ENCODE data around the gene RHOD.
A peak's percentile ranks its signal among the peaks of the same experiment; 100 is the strongest.

RHOD gene

DNA sequence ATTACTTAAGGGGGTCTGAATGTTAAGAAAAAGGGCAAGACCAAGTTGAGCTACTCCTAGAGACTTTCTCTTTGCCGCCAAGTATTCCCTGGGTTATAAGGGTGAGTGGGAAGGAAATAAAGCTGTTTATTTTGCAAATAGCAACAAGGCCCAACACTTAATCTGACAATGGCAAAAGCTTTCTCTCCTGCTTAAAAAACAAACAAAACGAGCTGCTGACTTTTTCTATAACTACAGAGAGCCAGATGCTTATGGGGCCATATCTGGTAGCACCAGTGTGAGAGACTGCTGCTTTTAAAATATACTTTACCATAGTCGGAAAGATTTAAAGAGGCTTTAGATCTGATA is 60.1 kb downstream of the RHOD start:
- Mint-ChIP-seq H3K4me3 (peak overlapping the region; percentile 77), H3K4me1 (peaks cover 34% of the 10 kb centered on the region), H3K36me3 (ENCODE audit: low read depth) (no peaks in the 10 kb centered on the region), H3K27ac (no peak overlapping the region), H3K27me3 (ENCODE audit: low read depth, poor library complexity) (peaks cover 9% of the 10 kb centered on the region), H3K9me3 (no peaks in the 10 kb centered on the region)
- TF ChIP-seq, protein P1, sequence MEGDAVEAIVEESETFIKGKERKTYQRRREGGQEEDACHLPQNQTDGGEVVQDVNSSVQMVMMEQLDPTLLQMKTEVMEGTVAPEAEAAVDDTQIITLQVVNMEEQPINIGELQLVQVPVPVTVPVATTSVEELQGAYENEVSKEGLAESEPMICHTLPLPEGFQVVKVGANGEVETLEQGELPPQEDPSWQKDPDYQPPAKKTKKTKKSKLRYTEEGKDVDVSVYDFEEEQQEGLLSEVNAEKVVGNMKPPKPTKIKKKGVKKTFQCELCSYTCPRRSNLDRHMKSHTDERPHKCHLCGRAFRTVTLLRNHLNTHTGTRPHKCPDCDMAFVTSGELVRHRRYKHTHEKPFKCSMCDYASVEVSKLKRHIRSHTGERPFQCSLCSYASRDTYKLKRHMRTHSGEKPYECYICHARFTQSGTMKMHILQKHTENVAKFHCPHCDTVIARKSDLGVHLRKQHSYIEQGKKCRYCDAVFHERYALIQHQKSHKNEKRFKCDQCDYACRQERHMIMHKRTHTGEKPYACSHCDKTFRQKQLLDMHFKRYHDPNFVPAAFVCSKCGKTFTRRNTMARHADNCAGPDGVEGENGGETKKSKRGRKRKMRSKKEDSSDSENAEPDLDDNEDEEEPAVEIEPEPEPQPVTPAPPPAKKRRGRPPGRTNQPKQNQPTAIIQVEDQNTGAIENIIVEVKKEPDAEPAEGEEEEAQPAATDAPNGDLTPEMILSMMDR (IDR thresholded peaks at IDR 0.05), result no peak
- DNase-seq, result no peak

DNA sequence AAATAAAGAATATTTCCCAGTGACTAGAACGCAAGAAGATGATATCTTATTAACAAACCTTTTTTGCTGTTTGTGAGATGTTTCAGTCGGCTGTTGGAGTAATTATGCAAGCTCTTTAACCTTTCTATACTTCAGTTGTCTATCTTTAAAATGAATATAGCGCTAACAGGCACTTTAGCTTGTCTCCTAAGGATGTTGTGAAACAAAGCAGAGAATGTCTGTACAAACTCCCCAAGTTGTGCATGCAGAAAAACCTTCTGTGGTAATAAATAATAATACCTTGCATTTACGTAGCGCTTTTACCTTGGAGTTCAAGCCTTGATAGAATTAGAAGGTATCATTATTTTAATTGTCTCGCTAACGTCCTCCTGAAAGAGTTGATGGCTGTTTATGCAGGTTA is 60.5 kb downstream of the RHOD start:
- Mint-ChIP-seq H3K36me3 (ENCODE audit: low read depth) (no peaks in the 10 kb centered on the region), H3K9me3 (no peaks in the 10 kb centered on the region), H3K27ac (peak overlapping the region; percentile 94), H3K4me3 (peak overlapping the region; percentile 77), H3K27me3 (ENCODE audit: low read depth, poor library complexity) (peaks cover 9% of the 10 kb centered on the region), H3K4me1 (peaks cover 39% of the 10 kb centered on the region)
- DNase-seq, result no peak
- TF ChIP-seq, protein P1 (IDR thresholded peaks at IDR 0.05), result no peak

DNA sequence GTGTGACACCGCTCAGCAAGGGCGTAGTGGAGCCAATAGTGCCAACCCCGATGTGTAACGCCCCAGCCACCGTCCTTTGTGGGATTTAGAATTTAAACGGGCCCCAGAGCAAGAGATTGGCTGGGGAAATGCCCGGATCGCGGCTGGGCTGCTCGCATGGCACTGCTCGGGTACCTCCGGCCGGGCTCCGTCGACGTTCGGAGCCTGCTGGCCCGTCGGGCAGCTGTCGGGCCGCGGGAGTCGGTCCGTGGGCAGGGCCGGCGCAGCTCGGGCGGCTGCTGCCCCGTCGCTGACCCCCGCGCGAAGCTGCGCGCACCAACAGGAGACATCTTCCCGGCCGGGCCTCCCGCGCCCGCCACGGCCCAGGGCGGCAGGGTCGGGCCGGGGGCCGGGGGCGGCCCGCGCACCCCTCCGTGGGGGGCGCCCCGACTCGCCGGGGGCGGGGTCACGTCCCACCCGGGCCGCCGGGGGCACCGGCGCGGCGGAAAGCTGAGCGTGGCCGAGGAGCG is 61.1 kb downstream of the RHOD start:
- TF ChIP-seq, protein P1 (IDR thresholded peaks at IDR 0.05), result no peak
- no peaks in the 10 kb centered on the region for H3K9me3 Mint-ChIP-seq
- peak overlapping the region; percentile 77 for H3K4me3 Mint-ChIP-seq
- no peaks in the 10 kb centered on the region for H3K36me3 Mint-ChIP-seq (ENCODE audit: low read depth)
- peaks cover 39% of the 10 kb centered on the region for H3K4me1 Mint-ChIP-seq
- peak overlapping the region; percentile 94 for H3K27ac Mint-ChIP-seq
- DNase-seq, result peak; percentile 54
- H3K27me3 Mint-ChIP-seq (ENCODE audit: low read depth, poor library complexity), result peaks cover 9% of the 10 kb centered on the region

DNA sequence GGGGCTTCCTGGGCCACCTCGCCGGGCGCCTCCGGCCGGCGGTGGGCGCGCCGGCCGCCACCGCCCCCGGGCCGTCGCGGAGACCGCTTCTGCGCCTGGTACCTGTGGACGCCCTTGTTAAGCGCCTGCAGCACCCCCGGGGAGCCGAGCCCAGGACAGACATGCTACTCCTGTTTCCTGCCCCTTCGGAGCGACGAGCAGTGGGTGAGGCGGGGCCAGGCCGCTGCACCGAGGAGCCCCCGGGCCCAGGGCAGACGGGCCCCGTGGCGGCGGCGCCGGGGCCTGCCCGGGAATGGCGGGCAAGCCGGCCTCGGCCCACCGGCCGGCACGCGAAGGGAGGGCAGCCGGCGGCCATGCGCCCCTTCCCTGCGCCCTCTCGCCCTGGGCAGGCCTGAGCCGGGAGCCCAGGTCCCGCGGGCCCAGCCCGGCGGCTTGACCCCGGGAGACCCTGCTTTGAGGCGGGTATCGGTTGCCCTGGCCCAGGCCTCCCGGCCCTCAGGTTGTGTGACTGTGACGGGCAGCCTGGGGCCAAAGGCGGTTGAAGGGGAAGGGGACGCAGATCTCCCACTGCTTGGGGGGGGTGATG is 61.6 kb downstream of the RHOD start:
- TF ChIP-seq, protein P1 (IDR thresholded peaks at IDR 0.05), result no peak
- H3K36me3 Mint-ChIP-seq (ENCODE audit: low read depth), result peaks cover 4% of the 10 kb centered on the region
- H3K27me3 Mint-ChIP-seq (ENCODE audit: low read depth, poor library complexity), result peaks cover 9% of the 10 kb centered on the region
- no peak overlapping the region for H3K4me3 Mint-ChIP-seq
- peak; percentile 61 for DNase-seq
- no peak overlapping the region for H3K27ac Mint-ChIP-seq
- H3K9me3 Mint-ChIP-seq, result no peaks in the 10 kb centered on the region
- peaks cover 41% of the 10 kb centered on the region for H3K4me1 Mint-ChIP-seq

DNA sequence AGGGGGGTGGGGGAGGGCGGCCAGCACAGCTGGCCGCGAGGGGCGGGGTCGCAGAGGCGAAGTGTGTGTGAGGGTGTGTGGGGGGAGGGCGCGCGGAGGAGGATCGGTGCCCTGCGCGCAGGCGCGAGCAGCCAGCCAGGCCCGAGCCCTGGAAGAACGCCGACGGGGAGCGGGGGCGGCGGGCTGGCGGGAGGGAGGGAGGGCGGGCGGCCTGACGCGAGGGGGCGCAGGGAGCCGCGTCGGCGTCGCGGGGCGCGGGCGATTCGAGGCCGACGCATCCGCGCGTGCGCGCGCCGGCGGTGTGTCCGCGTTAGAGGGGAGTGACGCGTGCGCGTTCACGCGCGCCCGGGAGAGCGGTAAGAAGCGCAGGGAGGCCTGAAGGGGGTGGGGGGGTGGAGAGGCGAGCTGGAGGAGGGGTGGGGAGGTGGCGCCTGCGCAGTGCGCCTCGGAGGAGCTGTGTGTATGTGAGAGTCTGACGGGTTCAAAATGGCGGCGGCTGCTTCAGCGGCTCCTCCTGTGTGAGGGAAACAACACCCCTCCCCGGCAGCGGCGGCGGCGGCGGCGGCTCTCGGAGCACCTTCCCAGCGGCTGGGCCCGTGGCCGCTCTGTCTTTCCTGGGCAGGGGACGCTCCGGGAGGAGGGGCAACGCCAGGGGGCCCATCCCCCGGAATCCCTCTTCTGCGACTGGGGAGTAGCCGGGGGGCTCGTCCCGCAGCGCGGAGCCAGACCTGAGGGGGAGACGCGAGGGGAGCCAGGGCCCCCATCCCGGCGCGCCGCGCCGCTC is 62.3 kb downstream of the RHOD start, which contains the start of gene KDM2A:
KDM2A (plus strand) TSS at position 463 of the 784 bp plus-strand sequence. CDS start 2,054 bp downstream, outside the sequence.
- Mint-ChIP-seq H3K27me3 (ENCODE audit: low read depth, poor library complexity) (peaks cover 9% of the 10 kb centered on the region), H3K4me1 (peaks cover 40% of the 10 kb centered on the region), H3K36me3 (ENCODE audit: low read depth) (peaks cover 10% of the 10 kb centered on the region), H3K27ac (peak within 1 kb of the TSS; percentile 99), H3K4me3 (peak within 1 kb of the TSS; percentile 100), H3K9me3 (no peaks in the 10 kb centered on the region)
- DNase-seq, result peak; percentile 99
- TF ChIP-seq, protein P1 (IDR thresholded peaks at IDR 0.05), result no peak

Measured in nephron progenitor cell (in vitro differentiated cells).